ENCODE data around the gene FAM168B. TPM values are rescaled to one million over a fixed set of nuclear protein-coding genes. Genes with fewer than 3 reads are reported as not detected.

Gene FAM168B
- total RNA-seq, 1 donor from 2014 or later: 64.3 TPM

DNA sequence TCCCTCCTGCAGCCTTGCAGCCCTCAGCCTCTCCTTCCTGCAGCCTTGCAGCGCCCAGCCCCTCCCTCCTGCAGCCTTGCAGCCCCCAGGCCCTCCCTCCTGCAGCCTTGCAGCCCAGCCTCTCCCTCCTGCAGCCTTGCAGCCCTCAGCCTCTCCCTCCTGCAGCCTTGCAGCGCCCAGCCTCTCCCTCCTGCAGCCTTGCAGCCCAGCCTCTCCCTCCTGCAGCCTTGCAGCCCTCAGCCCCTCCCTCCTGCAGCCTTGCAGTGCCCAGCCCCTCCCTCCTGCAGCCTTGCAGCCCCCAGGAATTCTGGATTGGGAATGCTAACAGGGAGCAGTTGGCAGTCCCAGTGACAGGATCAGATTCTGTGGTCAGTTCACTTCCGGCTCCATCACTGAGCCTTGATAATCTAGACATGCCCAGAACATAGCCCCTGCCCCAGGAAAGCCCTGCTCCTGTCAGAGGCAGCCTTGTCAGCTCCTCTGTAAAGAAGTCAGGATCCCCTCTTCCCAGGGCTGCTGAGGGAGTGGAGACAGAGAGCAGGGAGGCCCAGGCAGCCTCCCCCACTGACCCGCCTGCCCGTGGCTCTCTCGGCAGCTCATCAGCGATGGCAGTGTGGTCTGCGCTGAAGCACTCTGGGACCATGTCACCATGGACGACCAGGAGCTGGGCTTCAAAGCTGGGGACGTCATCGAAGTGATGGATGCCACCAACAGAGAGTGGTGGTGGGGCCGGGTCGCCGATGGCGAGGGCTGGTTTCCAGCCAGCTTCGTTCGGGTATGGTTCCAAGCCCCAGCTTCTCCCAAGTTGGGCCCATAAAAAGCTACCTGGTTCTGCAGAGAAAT, 54.8 kb downstream of the FAM168B start:
- H3K27ac ChIP-seq: no peak overlapping the region
- no peak for TF ChIP-seq CTCF (IDR thresholded peaks at IDR 0.05)

DNA sequence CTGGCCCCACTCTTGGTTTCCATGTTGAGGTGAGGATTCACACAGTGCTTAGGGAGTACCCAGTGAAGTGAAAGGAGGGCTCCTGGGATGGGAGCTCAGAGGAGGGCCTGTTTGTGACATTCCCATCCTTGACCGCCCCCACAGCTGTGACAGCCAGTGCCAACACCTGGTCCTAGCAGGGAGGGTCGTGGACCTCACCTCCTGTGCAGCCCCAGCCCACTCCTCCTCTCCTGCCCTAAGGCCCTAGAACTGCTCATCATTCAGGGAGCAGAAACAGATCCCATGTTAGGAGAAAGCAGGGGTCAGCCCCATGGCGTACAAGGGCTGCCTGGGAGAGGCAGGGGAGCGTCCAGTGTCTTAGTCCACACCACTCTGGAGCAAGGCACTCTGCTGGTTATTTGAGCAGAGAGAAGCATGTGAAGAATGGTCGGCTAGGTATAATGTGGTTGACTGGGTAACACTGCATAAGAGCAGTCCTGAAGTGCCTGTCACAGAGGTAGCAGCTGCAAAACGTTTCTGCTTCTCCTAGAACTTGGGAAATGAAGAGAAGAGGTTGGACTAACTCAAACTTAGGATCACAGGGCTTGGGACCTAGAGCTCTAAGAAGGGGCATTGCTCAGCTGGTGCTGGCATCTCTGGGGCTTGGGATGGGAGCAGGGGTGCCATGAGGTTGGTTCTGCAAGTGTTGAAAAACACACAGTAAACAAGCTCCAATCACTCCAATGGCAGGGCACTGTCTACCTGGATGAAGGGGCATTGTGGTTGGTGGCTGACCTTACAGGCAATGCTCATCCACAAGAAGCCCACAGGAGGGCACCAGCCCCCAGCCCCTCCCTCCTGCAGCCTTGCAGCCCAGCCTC, 55.6 kb downstream of the FAM168B start:
- Histone ChIP-seq H3K4me3 (no peak overlapping the region), H3K36me3 (no peaks in the 10 kb centered on the region), H3K27me3 (no peaks in the 10 kb centered on the region), H3K27ac (no peak overlapping the region), H3K9me3 (no peaks in the 10 kb centered on the region), H3K4me1 (no peaks in the 10 kb centered on the region)
- intact Hi-C loops (cut with DNase I): no loop called here
- no peak for TF ChIP-seq CTCF (IDR thresholded peaks at IDR 0.05)
- DNase-seq (ENCODE audit: low spot score in 2 of 2): peak in 1 of 2 donors; percentile 44

More for the DNA sequence above, 54.8 kb downstream of the FAM168B start:
- peak in 1 of 2 donors; percentile 56 for DNase-seq (ENCODE audit: low spot score in 2 of 2)
- H3K9me3 ChIP-seq: no peaks in the 10 kb centered on the region
- H3K36me3 ChIP-seq: no peaks in the 10 kb centered on the region
- intact Hi-C loops (cut with DNase I): no loop called here
- no peak overlapping the region for H3K4me3 ChIP-seq
- H3K4me1 ChIP-seq: no peaks in the 10 kb centered on the region
- H3K27me3 ChIP-seq: no peaks in the 10 kb centered on the region

- H3K27ac ChIP-seq: no peak overlapping the region
- H3K9me3 ChIP-seq: no peaks in the 10 kb centered on the region
- intact Hi-C loops (cut with DNase I): no loop called here
- no peaks in the 10 kb centered on the region for H3K4me1 ChIP-seq
- no peaks in the 10 kb centered on the region for H3K27me3 ChIP-seq
- DNase-seq (ENCODE audit: low spot score in 2 of 2): peak in 1 of 2 donors; percentile 38
- H3K4me3 ChIP-seq: no peak overlapping the region
- no peak for TF ChIP-seq CTCF (IDR thresholded peaks at IDR 0.05)
- no peaks in the 10 kb centered on the region for H3K36me3 ChIP-seq
Observed at GRCh38 chr2:131036696-131037397, 56.4 kb downstream of the FAM168B start.

GRCh38 chr2:131036269-131036668, 57.0 kb downstream of the FAM168B start:
- no peaks in the 10 kb centered on the region for H3K27me3 ChIP-seq
- H3K4me3 ChIP-seq: no peak overlapping the region
- peak in 1 of 2 donors; percentile 52 for DNase-seq (ENCODE audit: low spot score in 2 of 2)
- no peak for TF ChIP-seq CTCF (IDR thresholded peaks at IDR 0.05)
- no peaks in the 10 kb centered on the region for H3K4me1 ChIP-seq
- intact Hi-C loops (cut with DNase I): no loop called here
- H3K27ac ChIP-seq: no peak overlapping the region
- no peaks in the 10 kb centered on the region for H3K9me3 ChIP-seq
- H3K36me3 ChIP-seq: no peaks in the 10 kb centered on the region

DNA sequence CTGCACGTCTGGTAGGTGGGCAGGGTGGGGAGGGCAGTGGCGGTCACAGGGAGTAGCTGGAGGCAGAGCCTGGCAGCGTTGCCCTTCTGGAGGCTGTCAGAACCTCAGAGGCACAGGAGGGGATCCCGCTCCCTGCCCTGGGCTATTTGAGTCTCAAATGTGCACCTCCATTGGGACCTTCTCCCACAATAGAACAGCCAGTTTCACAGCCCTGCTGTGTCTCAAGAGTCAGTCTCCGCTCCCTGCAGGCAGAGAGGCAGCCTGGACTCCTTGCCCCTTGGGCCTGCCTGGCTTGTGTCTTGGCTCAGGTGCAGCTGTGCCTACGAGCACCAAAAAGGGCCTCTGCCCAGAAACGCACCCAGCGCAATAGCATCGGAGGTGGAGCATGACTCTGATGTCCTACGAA, 57.4 kb downstream of the FAM168B start:
- DNase-seq (ENCODE audit: low spot score in 2 of 2): no peak
- H3K27me3 ChIP-seq: no peaks in the 10 kb centered on the region
- no peaks in the 10 kb centered on the region for H3K9me3 ChIP-seq
- H3K27ac ChIP-seq: no peak overlapping the region
- no peak overlapping the region for H3K4me3 ChIP-seq
- no peaks in the 10 kb centered on the region for H3K36me3 ChIP-seq
- no peaks in the 10 kb centered on the region for H3K4me1 ChIP-seq
- intact Hi-C loops (cut with DNase I): no loop called here
- TF ChIP-seq CTCF (IDR thresholded peaks at IDR 0.05): no peak

Data from ascending aorta (tissue), 2 donors.